Measurements from ENCODE around the gene CNEP1R1.
A peak's percentile ranks its signal among the peaks of the same experiment; 100 is the strongest.

The CNEP1R1 gene

GRCh38 chr16:50024684-50025536 lies at the start of gene CNEP1R1:
Gene CNEP1R1 (plus strand): TSS chr16:50025225. CDS start chr16:50025316, 91 bp downstream.
- peak; percentile 99 for DNase-seq (ENCODE audit: low read depth, low spot score)

GRCh38 chr16:49977427-49977826 lies 47.6 kb upstream of the CNEP1R1 start:
- DNase-seq (ENCODE audit: low read depth, low spot score) = no peak

- no peak for DNase-seq (ENCODE audit: low read depth, low spot score)
Measured at GRCh38 chr16:49978569-49979326, 46.3 kb upstream of the CNEP1R1 start.

- peak; percentile 17 for DNase-seq (ENCODE audit: low read depth, low spot score)
Measured at GRCh38 chr16:49980166-49980565, 44.9 kb upstream of the CNEP1R1 start.

- DNase-seq (ENCODE audit: low read depth, low spot score) = peak; percentile 87
Measured at GRCh38 chr16:49986351-49987124, 38.5 kb upstream of the CNEP1R1 start.

GRCh38 chr16:49987381-49987780 lies 37.6 kb upstream of the CNEP1R1 start:
- no peak for DNase-seq (ENCODE audit: low read depth, low spot score)

GRCh38 chr16:49992825-49993224 lies 32.2 kb upstream of the CNEP1R1 start:
- DNase-seq (ENCODE audit: low read depth, low spot score) = no peak

GRCh38 chr16:49993579-49993978 lies 31.4 kb upstream of the CNEP1R1 start:
- no peak for DNase-seq (ENCODE audit: low read depth, low spot score)

GRCh38 chr16:49994006-49994405 lies 31.0 kb upstream of the CNEP1R1 start:
- DNase-seq (ENCODE audit: low read depth, low spot score) = no peak

GRCh38 chr16:49995720-49996119 lies 29.3 kb upstream of the CNEP1R1 start:
- no peak for DNase-seq (ENCODE audit: low read depth, low spot score)

- no peak for DNase-seq (ENCODE audit: low read depth, low spot score)
Measured at GRCh38 chr16:49997721-49998251, 27.2 kb upstream of the CNEP1R1 start.

GRCh38 chr16:49998991-49999390 lies 26.0 kb upstream of the CNEP1R1 start:
- DNase-seq (ENCODE audit: low read depth, low spot score) = no peak

GRCh38 chr16:50001144-50001543 lies 23.9 kb upstream of the CNEP1R1 start:
- no peak for DNase-seq (ENCODE audit: low read depth, low spot score)

GRCh38 chr16:50002190-50002589 lies 22.8 kb upstream of the CNEP1R1 start:
- no peak for DNase-seq (ENCODE audit: low read depth, low spot score)

GRCh38 chr16:50004239-50004638 lies 20.8 kb upstream of the CNEP1R1 start:
- DNase-seq (ENCODE audit: low read depth, low spot score) = no peak

- no peak for DNase-seq (ENCODE audit: low read depth, low spot score)
Measured at GRCh38 chr16:50006964-50007363, 18.1 kb upstream of the CNEP1R1 start.

GRCh38 chr16:50007744-50008143 lies 17.3 kb upstream of the CNEP1R1 start:
- DNase-seq (ENCODE audit: low read depth, low spot score) = no peak

- DNase-seq (ENCODE audit: low read depth, low spot score) = no peak
Measured at GRCh38 chr16:50010212-50010611, 14.8 kb upstream of the CNEP1R1 start.

- no peak for DNase-seq (ENCODE audit: low read depth, low spot score)
Measured at GRCh38 chr16:50011707-50012106, 13.3 kb upstream of the CNEP1R1 start.

- DNase-seq (ENCODE audit: low read depth, low spot score) = no peak
Measured at GRCh38 chr16:50012182-50012581, 12.8 kb upstream of the CNEP1R1 start.

- DNase-seq (ENCODE audit: low read depth, low spot score) = peak; percentile 7
Measured at GRCh38 chr16:50014211-50014610, 10.8 kb upstream of the CNEP1R1 start.

GRCh38 chr16:50015631-50016030 lies 9.4 kb upstream of the CNEP1R1 start:
- no peak for DNase-seq (ENCODE audit: low read depth, low spot score)

All from astrocyte of the hippocampus (primary cell).